ENCODE results near the gene RNU5D-1.

RNU5D-1 gene

DNA sequence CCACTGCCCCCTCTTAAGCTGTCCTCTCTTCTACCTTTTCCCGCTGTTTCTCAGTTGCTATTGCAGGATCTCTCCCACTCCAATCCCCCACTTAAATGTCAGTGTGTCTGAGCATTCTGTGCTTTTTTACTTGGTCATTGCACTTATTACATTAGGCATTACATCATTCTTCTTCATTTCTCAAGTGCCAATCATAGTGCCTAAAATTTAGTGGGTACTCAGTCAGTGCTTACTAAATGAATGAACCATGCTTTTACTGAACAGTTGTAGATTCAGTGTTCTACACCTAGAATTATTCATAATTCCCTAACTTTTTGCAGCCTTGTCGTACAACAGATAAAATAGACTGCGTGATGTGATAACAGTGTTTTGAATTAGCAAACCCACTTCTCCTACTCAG, 37.1 kb downstream of the RNU5D-1 start:
- Histone ChIP-seq H3K4me1 (no peaks in the 10 kb centered on the region), H3K9me3 (no peaks in the 10 kb centered on the region), H3K27me3 (peaks cover 0 to 2% of the 10 kb centered on the region in 2 donors), H3K4me3 (no peak overlapping the region), H3K36me3 (no peaks in the 10 kb centered on the region), H3K27ac (no peak overlapping the region)
- no peak for DNase-seq
- intact Hi-C loops (cut with DNase I; ENCODE audit: low total_unique reads), result no loop called here
- TF ChIP-seq, protein P1, sequence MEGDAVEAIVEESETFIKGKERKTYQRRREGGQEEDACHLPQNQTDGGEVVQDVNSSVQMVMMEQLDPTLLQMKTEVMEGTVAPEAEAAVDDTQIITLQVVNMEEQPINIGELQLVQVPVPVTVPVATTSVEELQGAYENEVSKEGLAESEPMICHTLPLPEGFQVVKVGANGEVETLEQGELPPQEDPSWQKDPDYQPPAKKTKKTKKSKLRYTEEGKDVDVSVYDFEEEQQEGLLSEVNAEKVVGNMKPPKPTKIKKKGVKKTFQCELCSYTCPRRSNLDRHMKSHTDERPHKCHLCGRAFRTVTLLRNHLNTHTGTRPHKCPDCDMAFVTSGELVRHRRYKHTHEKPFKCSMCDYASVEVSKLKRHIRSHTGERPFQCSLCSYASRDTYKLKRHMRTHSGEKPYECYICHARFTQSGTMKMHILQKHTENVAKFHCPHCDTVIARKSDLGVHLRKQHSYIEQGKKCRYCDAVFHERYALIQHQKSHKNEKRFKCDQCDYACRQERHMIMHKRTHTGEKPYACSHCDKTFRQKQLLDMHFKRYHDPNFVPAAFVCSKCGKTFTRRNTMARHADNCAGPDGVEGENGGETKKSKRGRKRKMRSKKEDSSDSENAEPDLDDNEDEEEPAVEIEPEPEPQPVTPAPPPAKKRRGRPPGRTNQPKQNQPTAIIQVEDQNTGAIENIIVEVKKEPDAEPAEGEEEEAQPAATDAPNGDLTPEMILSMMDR (IDR thresholded peaks at IDR 0.05), result no peak

DNA sequence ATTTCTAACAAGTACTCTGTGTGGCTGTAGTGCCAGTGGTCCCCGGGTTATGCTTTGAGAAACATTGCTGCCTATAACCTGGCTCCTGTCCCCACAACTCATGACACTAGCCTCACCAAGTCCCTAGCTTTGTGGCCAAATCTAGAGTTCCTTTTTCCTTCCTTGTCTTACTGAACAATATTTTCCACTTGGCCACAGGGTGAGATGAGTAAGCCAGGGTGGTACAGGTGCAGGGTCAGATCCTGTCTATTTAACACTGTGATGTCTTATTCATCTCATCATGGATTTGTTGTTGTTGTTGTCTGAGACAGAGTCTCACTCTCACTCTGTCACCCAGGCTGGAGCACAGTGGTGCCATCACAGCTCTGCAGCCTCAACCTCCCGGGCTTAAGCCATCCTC, 37.8 kb downstream of the RNU5D-1 start:
- TF ChIP-seq, protein P1 (IDR thresholded peaks at IDR 0.05), result no peak
- H3K9me3 ChIP-seq, result no peaks in the 10 kb centered on the region
- H3K27ac ChIP-seq, result no peak overlapping the region
- H3K27me3 ChIP-seq, result peaks cover 0 to 2% of the 10 kb centered on the region in 2 donors
- H3K4me1 ChIP-seq, result no peaks in the 10 kb centered on the region
- H3K36me3 ChIP-seq, result no peaks in the 10 kb centered on the region
- DNase-seq, result no peak
- intact Hi-C loops (cut with DNase I; ENCODE audit: low total_unique reads), result no loop called here
- H3K4me3 ChIP-seq, result no peak overlapping the region

DNA sequence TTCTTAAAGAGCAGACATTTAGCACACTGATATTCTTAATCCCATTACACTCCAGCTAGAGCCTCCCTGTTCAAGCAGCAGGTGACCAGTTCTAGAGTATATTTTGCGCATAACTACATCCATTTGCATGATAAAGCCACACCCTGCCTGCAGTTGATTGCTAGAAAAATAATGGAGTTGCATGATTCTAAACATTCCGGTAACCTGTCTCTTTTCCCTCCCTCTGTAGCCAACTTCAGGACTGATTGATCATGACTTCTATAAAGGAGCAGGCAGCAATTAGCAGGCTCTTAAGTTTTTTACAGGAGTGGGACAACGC, 41.6 kb downstream of the RNU5D-1 start:
- intact Hi-C loops (cut with DNase I; ENCODE audit: low total_unique reads), result no loop called here
- Histone ChIP-seq H3K27ac (no peak overlapping the region), H3K36me3 (no peaks in the 10 kb centered on the region), H3K4me1 (no peaks in the 10 kb centered on the region), H3K9me3 (no peaks in the 10 kb centered on the region), H3K4me3 (no peak overlapping the region), H3K27me3 (peaks cover 0 to 2% of the 10 kb centered on the region in 2 donors)
- TF ChIP-seq, protein P1 (IDR thresholded peaks at IDR 0.05), result no peak
- no peak for DNase-seq

DNA sequence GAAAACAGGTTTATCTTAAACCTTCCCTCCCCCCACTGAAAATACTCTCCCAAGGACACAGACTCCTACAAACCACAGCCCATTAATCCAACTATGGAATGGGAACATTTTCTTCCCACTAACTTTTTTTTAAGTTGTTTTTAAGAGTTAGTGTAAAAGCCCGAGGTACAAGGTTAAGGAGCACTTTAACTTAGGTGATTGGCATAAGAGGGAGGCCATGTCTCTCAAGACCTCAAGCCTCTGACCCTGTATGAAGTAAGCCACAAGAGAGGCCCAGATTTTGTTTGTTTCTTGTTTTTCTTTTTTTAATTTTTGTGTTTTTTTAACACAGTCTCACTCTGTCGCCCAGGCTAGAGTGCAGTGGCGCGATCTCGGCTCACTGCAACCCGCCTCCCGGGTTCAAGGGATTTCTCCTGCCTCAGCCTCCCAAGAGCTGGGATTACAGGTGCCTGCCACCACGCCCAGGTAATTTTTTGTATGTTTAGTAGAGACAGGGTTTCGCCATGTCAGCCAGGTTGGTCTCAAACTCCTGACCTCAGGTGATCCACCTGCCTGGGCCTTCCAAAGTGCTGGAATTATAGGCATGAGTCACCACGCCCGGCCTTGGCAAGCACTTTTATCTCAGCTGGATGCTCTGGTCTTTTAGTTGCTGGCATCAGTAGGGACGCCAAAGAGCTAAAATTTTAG, 42.1 kb downstream of the RNU5D-1 start:
- Histone ChIP-seq H3K36me3 (no peaks in the 10 kb centered on the region), H3K27ac (no peak overlapping the region), H3K4me3 (no peak overlapping the region), H3K27me3 (peaks cover 0 to 2% of the 10 kb centered on the region in 2 donors), H3K4me1 (no peaks in the 10 kb centered on the region), H3K9me3 (no peaks in the 10 kb centered on the region)
- TF ChIP-seq, protein P1 (IDR thresholded peaks at IDR 0.05), result no peak
- DNase-seq, result no peak
- intact Hi-C loops (cut with DNase I; ENCODE audit: low total_unique reads), result no loop called here

DNA sequence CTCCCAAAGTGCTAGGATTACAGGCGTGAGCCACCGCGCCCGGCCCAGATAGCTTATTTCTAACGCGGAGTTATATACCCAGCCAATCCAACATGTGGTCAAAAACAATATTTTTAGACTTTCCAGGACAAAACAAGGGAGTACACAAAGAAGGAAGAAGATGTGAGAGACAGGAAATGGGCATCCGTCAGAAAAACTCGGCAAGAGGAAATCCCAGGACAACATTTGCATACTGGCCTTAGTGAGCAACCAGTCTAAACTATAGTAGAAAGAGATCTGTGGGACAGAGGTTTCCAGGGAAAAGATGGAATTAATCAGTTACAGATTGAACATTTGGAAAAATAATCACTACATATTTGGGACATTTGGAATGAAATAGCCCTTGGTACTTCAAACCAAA, 45.1 kb downstream of the RNU5D-1 start:
- Histone ChIP-seq H3K27ac (no peak overlapping the region), H3K36me3 (no peaks in the 10 kb centered on the region), H3K9me3 (no peaks in the 10 kb centered on the region), H3K4me1 (no peaks in the 10 kb centered on the region), H3K27me3 (peaks cover 0 to 2% of the 10 kb centered on the region in 2 donors), H3K4me3 (no peak overlapping the region)
- DNase-seq, result no peak
- intact Hi-C loops (cut with DNase I; ENCODE audit: low total_unique reads), result no loop called here
- TF ChIP-seq, protein P1 (IDR thresholded peaks at IDR 0.05), result no peak

DNA sequence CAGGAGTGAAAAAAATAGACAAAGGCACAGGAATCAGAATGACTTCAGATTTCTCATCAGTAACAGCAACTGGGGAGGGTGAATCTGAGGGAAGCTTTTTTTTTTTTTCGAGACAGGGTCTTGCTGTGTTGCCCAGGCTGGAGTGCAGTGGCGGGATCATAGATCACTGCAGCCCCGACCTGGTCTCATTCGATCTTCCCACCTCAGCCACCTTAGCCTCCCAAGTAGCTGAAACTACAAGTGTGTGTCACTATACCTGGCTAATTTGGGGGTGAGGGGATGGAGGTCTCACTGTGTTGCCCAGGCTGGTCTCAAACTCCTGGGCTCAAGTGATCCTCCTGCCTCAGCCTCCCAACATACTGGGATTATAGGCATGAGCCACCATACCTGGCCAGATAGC, 45.8 kb downstream of the RNU5D-1 start:
- Histone ChIP-seq H3K4me3 (no peak overlapping the region), H3K27ac (no peak overlapping the region), H3K36me3 (no peaks in the 10 kb centered on the region), H3K27me3 (peaks cover 0 to 2% of the 10 kb centered on the region in 2 donors), H3K4me1 (no peaks in the 10 kb centered on the region), H3K9me3 (no peaks in the 10 kb centered on the region)
- DNase-seq, result no peak
- intact Hi-C loops (cut with DNase I; ENCODE audit: low total_unique reads), result no loop called here
- TF ChIP-seq, protein P1 (IDR thresholded peaks at IDR 0.05), result no peak
